ENCODE results near the gene LILRA6.
"Not testable (repeated sequence)": the region's sequence is repeated elsewhere in the genome, so short reads cannot be mapped to it uniquely, and the experiment has no call there.

Gene LILRA6

GRCh38 chr19:54252845-54253244 lies 10.3 kb upstream of the LILRA6 start:
- no peak for TF ChIP-seq CTCF (IDR thresholded peaks at IDR 0.05; ENCODE audit: extremely low read depth, missing control alignments)
- no peak for DNase-seq (ENCODE audit: low spot score)

GRCh38 chr19:54252243-54252642 lies 9.7 kb upstream of the LILRA6 start:
- no peak for DNase-seq (ENCODE audit: low spot score)
- TF ChIP-seq CTCF (IDR thresholded peaks at IDR 0.05; ENCODE audit: extremely low read depth, missing control alignments) = no peak

GRCh38 chr19:54248016-54248601 lies 5.5 kb upstream of the LILRA6 start:
- DNase-seq (ENCODE audit: low spot score) = no peak

GRCh38 chr19:54247106-54247930 lies 4.7 kb upstream of the LILRA6 start:
- no peak for DNase-seq (ENCODE audit: low spot score)

More at GRCh38 chr19:54248016-54248601, 5.5 kb upstream of the LILRA6 start:
- TF ChIP-seq CTCF (IDR thresholded peaks at IDR 0.05; ENCODE audit: extremely low read depth, missing control alignments) = no peak

GRCh38 chr19:54245936-54246335 lies 3.3 kb upstream of the LILRA6 start:
- no peak for DNase-seq (ENCODE audit: low spot score)
- TF ChIP-seq CTCF (IDR thresholded peaks at IDR 0.05; ENCODE audit: extremely low read depth, missing control alignments) = no peak

More at GRCh38 chr19:54247106-54247930, 4.7 kb upstream of the LILRA6 start:
- no peak for TF ChIP-seq CTCF (IDR thresholded peaks at IDR 0.05; ENCODE audit: extremely low read depth, missing control alignments)

- not testable (repeated sequence) for DNase-seq (ENCODE audit: low spot score)
These were observed 1.2 kb upstream of the LILRA6 start for GRCh38 chr19:54243809-54244208.

GRCh38 chr19:54242234-54242633 lies 356 bp downstream of the LILRA6 start:
- not testable (repeated sequence) for DNase-seq (ENCODE audit: low spot score)

GRCh38 chr19:54240372-54241336 lies 1.9 kb downstream of the LILRA6 start:
- not testable (repeated sequence) for DNase-seq (ENCODE audit: low spot score)

GRCh38 chr19:54239491-54240371 lies 2.9 kb downstream of the LILRA6 start:
- not testable (repeated sequence) for DNase-seq (ENCODE audit: low spot score)
